HUES64 (cell line): ENCODE data around the gene SATB2.

Source experiments
- H3K27ac ChIP-seq: 2 replicates; pipeline ENCODE4 v1.7.0; 2013; ENCODE audit warnings: low read depth, low read length, inconsistent platforms
- H3K27me3 ChIP-seq: 2 replicates; pipeline ENCODE4 v1.6.1; 2013; ENCODE audit warnings: mild to moderate bottlenecking, low read length; ENCODE audit not compliant: insufficient read depth
- H3K36me3 ChIP-seq: 2 replicates; pipeline ENCODE4 v1.6.1; 2013; ENCODE audit warnings: mild to moderate bottlenecking, low read length; ENCODE audit not compliant: insufficient read depth
- H3K4me1 ChIP-seq: 2 replicates; pipeline ENCODE4 v1.6.1; 2013; ENCODE audit warnings: mild to moderate bottlenecking, low read length, moderate library complexity; ENCODE audit not compliant: insufficient read depth
- H3K4me3 ChIP-seq: 2 replicates; pipeline ENCODE4 v1.5.1; 2013; ENCODE audit warnings: mild to moderate bottlenecking, low read length, moderate library complexity
- H3K9ac ChIP-seq: 2 replicates; pipeline ENCODE4 v1.6.1; 2013; ENCODE audit warnings: mild to moderate bottlenecking, low read depth, low read length
- H3K9me3 ChIP-seq: 2 replicates; pipeline ENCODE4 v1.6.1; 2013; ENCODE audit warnings: low read depth, low read length; ENCODE audit not compliant: insufficient read depth
- WGBS: fragments of 150-250, 120-280 bp; methylation state at CpG from one replicate; pipeline ENCODE4 v1.1.7; 2013; ENCODE audit warnings: missing lambda C conversion rate; 5-methylcytosine and 5-hydroxymethylcytosine counted together

Gene SATB2

GRCh38 chr2:199383021-199383420 lies 74.7 kb downstream of the SATB2 start:
- Histone ChIP-seq H3K27ac (no peak overlapping the region), H3K27me3 (no peaks in the 10 kb centered on the region), H3K9ac (no peak overlapping the region), H3K4me3 (no peak overlapping the region), H3K9me3 (no peaks in the 10 kb centered on the region), H3K36me3 (no peaks in the 10 kb centered on the region), H3K4me1 (peaks cover 5% of the 10 kb centered on the region; the same call in 1 of the 2 replicates)
- WGBS = over 99% methylated on average over 4 of the region's 4 CpGs

- Histone ChIP-seq H3K4me1 (peaks cover 5% of the 10 kb centered on the region; the same call in 1 of the 2 replicates), H3K27me3 (no peaks in the 10 kb centered on the region), H3K36me3 (no peaks in the 10 kb centered on the region), H3K4me3 (no peak overlapping the region), H3K9me3 (no peaks in the 10 kb centered on the region), H3K27ac (no peak overlapping the region), H3K9ac (no peak overlapping the region)
- 94% methylated on average over 6 of the region's 6 CpGs for WGBS
Observed at GRCh38 chr2:199382091-199382490, 75.6 kb downstream of the SATB2 start.

- Histone ChIP-seq H3K9me3 (no peaks in the 10 kb centered on the region), H3K27me3 (no peaks in the 10 kb centered on the region), H3K36me3 (no peaks in the 10 kb centered on the region), H3K4me1 (peaks cover 5% of the 10 kb centered on the region; the same call in 1 of the 2 replicates), H3K27ac (no peak overlapping the region), H3K9ac (no peak overlapping the region), H3K4me3 (no peak overlapping the region)
- WGBS = 97% methylated on average over 6 of the region's 6 CpGs
Observed at GRCh38 chr2:199381531-199381930, 76.2 kb downstream of the SATB2 start.

DNA sequence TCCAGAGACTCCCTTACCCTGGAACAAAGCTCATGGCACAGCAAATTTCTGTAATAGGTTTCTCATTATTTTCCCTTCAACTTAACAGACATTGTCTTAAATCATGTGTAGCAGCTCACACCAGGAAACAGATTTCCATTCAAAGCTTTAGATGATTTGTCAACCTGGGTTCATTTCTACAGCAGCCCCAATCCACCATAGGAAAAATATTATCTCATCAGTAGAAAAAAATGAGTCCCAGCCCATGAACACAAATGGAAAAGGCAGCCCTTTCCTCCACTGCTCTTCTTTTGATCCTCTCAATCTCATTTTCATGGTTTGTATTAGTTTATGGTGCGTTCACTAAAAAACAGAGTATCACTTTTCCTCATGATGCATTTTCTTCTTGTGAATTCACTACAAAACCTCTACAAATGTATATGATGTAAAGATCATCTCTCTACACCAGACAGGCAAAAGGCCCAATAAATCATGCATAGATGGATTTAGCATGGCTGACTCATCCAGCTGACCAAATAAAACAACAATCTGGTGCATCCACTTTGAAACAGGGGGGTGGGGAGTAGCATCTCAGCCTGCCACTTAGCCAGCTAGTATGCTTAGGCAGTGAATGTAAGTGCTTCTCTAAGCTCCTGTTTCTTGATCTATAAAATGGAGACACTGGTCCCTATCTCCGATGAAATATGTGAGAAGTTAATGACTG lies 78.6 kb downstream of the SATB2 start:
- 100% methylated on average over 1 of the region's 2 CpGs for WGBS
- no peak overlapping the region for H3K27ac ChIP-seq
- H3K36me3 ChIP-seq = no peaks in the 10 kb centered on the region
- no peak overlapping the region for H3K4me3 ChIP-seq
- no peak overlapping the region for H3K9ac ChIP-seq
- peaks cover 5% of the 10 kb centered on the region; the same call in 1 of the 2 replicates for H3K4me1 ChIP-seq
- H3K9me3 ChIP-seq = no peaks in the 10 kb centered on the region
- no peaks in the 10 kb centered on the region for H3K27me3 ChIP-seq

- H3K27ac ChIP-seq = no peak overlapping the region
- H3K4me3 ChIP-seq = no peak overlapping the region
- H3K9ac ChIP-seq = no peak overlapping the region
- WGBS = 83% methylated on average over 6 of the region's 6 CpGs
- no peaks in the 10 kb centered on the region for H3K27me3 ChIP-seq
- no peaks in the 10 kb centered on the region for H3K36me3 ChIP-seq
- no peaks in the 10 kb centered on the region for H3K4me1 ChIP-seq
- H3K9me3 ChIP-seq = no peaks in the 10 kb centered on the region
Observed at GRCh38 chr2:199370150-199370780, 87.5 kb downstream of the SATB2 start.

DNA sequence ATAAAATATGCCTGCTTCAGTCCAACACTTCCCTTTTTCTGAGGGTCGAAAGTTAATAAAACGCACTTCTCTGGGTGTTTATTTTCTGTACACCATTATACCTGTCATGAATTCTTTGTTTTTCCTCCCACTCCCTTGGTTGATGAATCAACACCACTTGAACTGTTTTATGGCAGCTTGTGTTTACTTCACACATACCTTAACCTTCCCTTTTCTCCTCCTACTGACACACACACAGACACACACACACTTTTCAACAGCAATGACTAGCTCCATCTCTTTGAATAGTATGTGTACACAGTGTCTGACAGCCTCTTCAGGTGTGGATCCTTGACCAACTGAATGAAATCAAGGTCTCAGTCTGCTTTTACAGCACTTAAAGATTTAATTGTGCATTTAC lies 91.3 kb downstream of the SATB2 start:
- Histone ChIP-seq H3K27ac (no peak overlapping the region), H3K9ac (no peak overlapping the region), H3K9me3 (no peaks in the 10 kb centered on the region), H3K4me1 (no peaks in the 10 kb centered on the region), H3K4me3 (no peak overlapping the region), H3K36me3 (no peaks in the 10 kb centered on the region), H3K27me3 (no peaks in the 10 kb centered on the region)
- 92% methylated on average over 2 of the region's 2 CpGs for WGBS

- WGBS = 70% methylated on average over 2 of the region's 3 CpGs
- Histone ChIP-seq H3K4me1 (no peaks in the 10 kb centered on the region), H3K9ac (no peak overlapping the region), H3K9me3 (no peaks in the 10 kb centered on the region), H3K4me3 (no peak overlapping the region), H3K27ac (no peak overlapping the region), H3K36me3 (no peaks in the 10 kb centered on the region), H3K27me3 (no peaks in the 10 kb centered on the region)
Observed at GRCh38 chr2:199364153-199364552, 93.6 kb downstream of the SATB2 start.

DNA sequence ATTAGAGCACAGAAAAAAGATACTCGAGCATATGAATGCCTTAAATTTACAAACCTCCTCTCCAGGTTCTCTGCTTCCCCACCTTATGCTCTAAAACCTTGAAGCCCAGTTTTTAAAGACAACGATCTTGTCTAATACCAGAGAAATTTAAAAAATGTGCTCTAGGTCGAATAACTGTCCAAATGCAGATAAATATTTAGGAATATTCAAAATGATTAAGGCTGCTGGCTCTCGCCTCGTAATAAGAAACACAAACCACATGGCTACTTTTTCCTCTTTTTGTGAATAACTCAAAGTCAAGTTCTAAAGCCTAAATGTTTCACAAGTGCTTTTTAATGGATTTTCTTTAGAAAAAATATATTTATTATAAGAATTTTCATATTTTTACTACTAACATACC lies 101.3 kb downstream of the SATB2 start:
- Histone ChIP-seq H3K4me1 (peaks cover 8% of the 10 kb centered on the region; the same call in 1 of the 2 replicates), H3K27me3 (no peaks in the 10 kb centered on the region), H3K4me3 (no peak overlapping the region), H3K27ac (no peak overlapping the region), H3K9me3 (no peaks in the 10 kb centered on the region), H3K36me3 (no peaks in the 10 kb centered on the region), H3K9ac (no peak overlapping the region)
- WGBS = 94% methylated on average over 5 of the region's 5 CpGs

DNA sequence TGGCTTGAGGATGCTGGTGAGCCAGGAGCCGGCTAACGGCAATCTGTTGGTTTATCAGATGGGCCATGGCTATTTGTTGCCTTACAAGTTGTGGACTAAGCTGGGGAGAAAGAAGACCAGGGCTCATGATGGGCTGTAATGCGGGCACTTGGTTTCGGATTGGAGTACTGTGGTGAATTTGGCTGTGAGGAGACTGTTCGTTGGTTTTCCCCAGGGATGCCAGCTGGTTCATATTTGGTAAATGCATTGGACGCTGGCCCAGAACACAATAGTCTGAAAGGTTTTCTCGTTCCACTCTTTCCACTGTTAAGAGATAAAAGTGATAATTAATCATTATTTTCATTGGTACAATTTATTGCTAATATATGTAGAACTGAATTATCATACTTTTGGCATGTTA lies 108.9 kb downstream of the SATB2 start:
- Histone ChIP-seq H3K4me1 (no peaks in the 10 kb centered on the region), H3K9ac (no peak overlapping the region), H3K9me3 (no peaks in the 10 kb centered on the region), H3K27me3 (no peaks in the 10 kb centered on the region), H3K36me3 (peaks cover 3% of the 10 kb centered on the region; the same call in 1 of the 2 replicates), H3K4me3 (no peak overlapping the region), H3K27ac (no peak overlapping the region)
- 95% methylated on average over 6 of the region's 7 CpGs for WGBS

- H3K4me1 ChIP-seq = no peaks in the 10 kb centered on the region
- H3K9ac ChIP-seq = no peak overlapping the region
- no peak overlapping the region for H3K4me3 ChIP-seq
- WGBS = 96% methylated on average over 2 of the region's 2 CpGs
- H3K27ac ChIP-seq = no peak overlapping the region
- no peaks in the 10 kb centered on the region for H3K27me3 ChIP-seq
- H3K9me3 ChIP-seq = no peaks in the 10 kb centered on the region
- H3K36me3 ChIP-seq = peaks cover 3% of the 10 kb centered on the region; the same call in 1 of the 2 replicates
Observed at GRCh38 chr2:199344012-199344411, 113.7 kb downstream of the SATB2 start.

DNA sequence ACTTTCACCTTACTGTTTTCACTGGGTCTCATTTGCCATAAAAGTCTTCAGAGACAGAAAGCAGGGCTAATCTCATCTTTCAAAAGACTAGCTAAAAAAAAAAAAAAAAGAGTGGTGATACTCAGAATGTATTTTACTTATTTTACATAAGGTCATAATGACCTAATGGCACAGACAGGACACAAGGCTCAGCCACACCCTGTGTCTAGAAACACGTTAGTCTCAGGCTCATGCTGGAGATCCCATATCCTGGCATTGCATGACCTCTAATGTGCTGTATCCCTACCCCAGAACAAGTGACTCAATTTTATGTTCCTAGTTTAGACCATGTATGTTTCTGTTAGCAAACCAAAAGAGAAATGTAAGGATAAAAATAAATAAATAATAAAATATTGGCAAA lies 115.4 kb downstream of the SATB2 start:
- no peaks in the 10 kb centered on the region for H3K36me3 ChIP-seq
- H3K9ac ChIP-seq = no peak overlapping the region
- H3K27me3 ChIP-seq = no peaks in the 10 kb centered on the region
- H3K9me3 ChIP-seq = no peaks in the 10 kb centered on the region
- no peak overlapping the region for H3K27ac ChIP-seq
- WGBS = 93% methylated on average over 1 of the region's 1 CpG
- no peaks in the 10 kb centered on the region for H3K4me1 ChIP-seq
- no peak overlapping the region for H3K4me3 ChIP-seq
